H9 (cell line): ENCODE measurements around the gene ALOX12B. TPM values are rescaled to one million over a fixed set of nuclear protein-coding genes. Genes with fewer than 3 reads are reported as not detected.
"Not testable (repeated sequence)": the region's sequence is repeated elsewhere in the genome, so short reads cannot be mapped to it uniquely, and the experiment has no call there.

ENCODE experiments used
- DNase-seq: peaks from one replicate; pipeline ENCODE4 v3.0.0-alpha.2; 2017
- H2AFZ ChIP-seq: one replicate; pipeline ENCODE4 v1.6.1; 2013; ENCODE audit warnings: mild to moderate bottlenecking, low read length, control low read depth, moderate library complexity
- H2AK5ac ChIP-seq: 2 replicates; pipeline ENCODE4 v1.6.1; 2013; ENCODE audit warnings: low read length, control low read depth, mixed read lengths; ENCODE audit not compliant: insufficient read length
- H2BK120ac ChIP-seq: one replicate; pipeline ENCODE4 v1.6.1; 2013; ENCODE audit warnings: low read depth, mild to moderate bottlenecking, low read length, control low read depth, inconsistent platforms; ENCODE audit not compliant: poor library complexity, severe bottlenecking
- H2BK12ac ChIP-seq: 2 replicates; pipeline ENCODE4 v1.6.1; 2013; ENCODE audit warnings: low read length, control low read depth, mixed read lengths, low read depth; ENCODE audit not compliant: insufficient read length
- H2BK15ac ChIP-seq: 2 replicates; pipeline ENCODE4 v1.6.1; 2013; ENCODE audit warnings: low read depth, low read length, control low read depth
- H2BK20ac ChIP-seq: one replicate; pipeline ENCODE4 v1.6.1; 2013; ENCODE audit warnings: low read depth, mild to moderate bottlenecking, low read length, control low read depth, inconsistent platforms; ENCODE audit not compliant: poor library complexity, severe bottlenecking
- H2BK5ac ChIP-seq: 2 replicates; pipeline ENCODE4 v1.6.1; 2013; ENCODE audit warnings: low read length, control low read depth, mixed read lengths; ENCODE audit not compliant: insufficient read length
- H3K14ac ChIP-seq: 2 replicates; pipeline ENCODE4 v1.6.1; 2013; ENCODE audit warnings: low read length, control low read depth; ENCODE audit not compliant: insufficient read depth
- H3K18ac ChIP-seq: 2 replicates; pipeline ENCODE4 v1.6.1; 2013; ENCODE audit warnings: low read depth, mild to moderate bottlenecking, mixed read lengths, low read length, control low read depth; ENCODE audit not compliant: insufficient read length
- H3K23ac ChIP-seq: 2 replicates; pipeline ENCODE4 v1.6.1; 2013; ENCODE audit warnings: low read length, control low read depth, mixed read lengths, low read depth; ENCODE audit not compliant: insufficient read length
- H3K23me2 ChIP-seq: 2 replicates; pipeline ENCODE4 v1.6.1; 2013; ENCODE audit warnings: low read depth, mild to moderate bottlenecking, mixed read lengths, low read length, control low read depth; ENCODE audit not compliant: insufficient read length, poor library complexity, severe bottlenecking
- H3K27ac ChIP-seq: 2 replicates; pipeline ENCODE4 v1.5.1; 2013; ENCODE audit warnings: low read length, control low read depth, mixed read lengths, low read depth; ENCODE audit not compliant: insufficient read length
- H3K27me3 ChIP-seq: 2 replicates; pipeline ENCODE4 v1.6.1; 2013; ENCODE audit warnings: low read length, control low read depth, inconsistent platforms; ENCODE audit not compliant: insufficient read depth
- H3K4ac ChIP-seq: 2 replicates; pipeline ENCODE4 v1.6.1; 2013; ENCODE audit warnings: low read depth, mild to moderate bottlenecking, control low read depth, inconsistent platforms, low read length, moderate library complexity
- H3K4me1 ChIP-seq: 2 replicates; pipeline ENCODE4 v1.6.1; 2013; ENCODE audit warnings: low read length, control low read depth, inconsistent platforms; ENCODE audit not compliant: insufficient read depth
- H3K4me2 ChIP-seq: 2 replicates; pipeline ENCODE4 v1.6.1; 2013; ENCODE audit warnings: low read length, control low read depth, mixed read lengths; ENCODE audit not compliant: insufficient read length, insufficient read depth
- H3K56ac ChIP-seq: 2 replicates; pipeline ENCODE4 v1.6.1; 2013; ENCODE audit warnings: low read depth, mild to moderate bottlenecking, mixed read lengths, low read length, control low read depth; ENCODE audit not compliant: insufficient read length
- H3K79me1 ChIP-seq: 2 replicates; pipeline ENCODE4 v1.6.1; 2013; ENCODE audit warnings: low read depth, mild to moderate bottlenecking, moderate library complexity, low read length, control low read depth, inconsistent platforms; ENCODE audit not compliant: insufficient read depth, poor library complexity, severe bottlenecking
- H3K79me2 ChIP-seq: 2 replicates; pipeline ENCODE4 v1.6.1; 2013; ENCODE audit warnings: low read length, control low read depth, inconsistent platforms; ENCODE audit not compliant: insufficient read depth
- H3K9ac ChIP-seq: 2 replicates; pipeline ENCODE4 v1.6.1; 2013; ENCODE audit warnings: low read length, control low read depth, mixed read lengths; ENCODE audit not compliant: insufficient read length; ENCODE audit errors: extremely low read depth
- H3K9me3 ChIP-seq: one replicate; pipeline ENCODE4 v1.6.1; 2013; ENCODE audit warnings: low read depth, low read length, inconsistent platforms; ENCODE audit not compliant: control insufficient read depth
- H3T11ph ChIP-seq: one replicate; pipeline ENCODE4 v1.6.1; 2013; ENCODE audit warnings: mild to moderate bottlenecking, low read length, control low read depth, inconsistent platforms
- H4K20me1 ChIP-seq: one replicate; pipeline ENCODE4 v1.6.1; 2013; ENCODE audit not compliant: control insufficient read depth, insufficient read length, insufficient read depth
- H4K5ac ChIP-seq: 2 replicates; pipeline ENCODE4 v1.6.1; 2013; ENCODE audit warnings: low read depth, mild to moderate bottlenecking, mixed read lengths, low read length, control low read depth; ENCODE audit not compliant: insufficient read length
- H4K8ac ChIP-seq: replicated peaks from 2 replicates; pipeline ENCODE4 v1.6.1; 2013; ENCODE audit warnings: low read length, control low read depth, mixed read lengths, low read depth; ENCODE audit not compliant: insufficient read length
- H4K91ac ChIP-seq: 2 replicates; pipeline ENCODE4 v1.6.1; 2013; ENCODE audit warnings: low read depth, mild to moderate bottlenecking, moderate library complexity, mixed read lengths, low read length, control low read depth; ENCODE audit not compliant: insufficient read length
- H3K27ac Mint-ChIP-seq, 3 experiments: 2 replicates in 2 of 3; 3 replicates in 1 of 3; pipeline ENCODE4 v1.8.0; 2020 to 2021; ENCODE audit warnings: mixed read lengths in 3 of 3, mild to moderate bottlenecking in 1 of 3, moderate library complexity in 1 of 3
- H3K27me3 Mint-ChIP-seq: 2 replicates; pipeline ENCODE4 v1.8.0; 2021; ENCODE audit warnings: low read depth, mild to moderate bottlenecking, moderate library complexity, mixed read lengths
- H3K36me3 Mint-ChIP-seq, 3 experiments: 2 replicates in 2 of 3; 3 replicates in 1 of 3; pipeline ENCODE4 v1.8.0; 2020 to 2021; ENCODE audit warnings: low read depth in 3 of 3, mixed read lengths in 3 of 3; ENCODE audit not compliant: insufficient read depth in 1 of 3
- H3K4me1 Mint-ChIP-seq, 2 experiments: 2 replicates each; pipeline ENCODE4 v1.8.0; 2020; ENCODE audit warnings: mixed read lengths in 2 of 2
- H3K4me3 Mint-ChIP-seq, 2 experiments: 2 replicates in 1 of 2; 3 replicates in 1 of 2; pipeline ENCODE4 v1.8.0; 2020 to 2021; ENCODE audit warnings: mild to moderate bottlenecking in 2 of 2, mixed read lengths in 2 of 2, moderate library complexity in 1 of 2
- H3K9me3 Mint-ChIP-seq, 2 experiments: 2 replicates in 1 of 2; 3 replicates in 1 of 2; pipeline ENCODE4 v1.8.0; 2020; ENCODE audit warnings: mild to moderate bottlenecking in 2 of 2, mixed read lengths in 2 of 2, moderate library complexity in 1 of 2
- WGBS: extraction: QIAGEN DNeasy Blood & Tissue Kit; methylation state at CpG from one replicate; pipeline ENCODE4 v1.1.7; 2013; ENCODE audit warnings: missing lambda C conversion rate, low lambda C conversion rate, mixed read lengths; ENCODE audit not compliant: insufficient read length; ENCODE audit errors: extremely low coverage; 5-methylcytosine and 5-hydroxymethylcytosine counted together
- total RNA-seq: library from RNA; stranded (reverse); gene quantifications from 2 replicates; pipeline ENCODE4 v1.2.1, GENCODE V29; 2021
- TF ChIP-seq, protein P1 (sequence below): fragments of 200-600 bp; sonication (generic); conservative IDR thresholded peaks from 3 replicates; pipeline ENCODE4 v1.8.0; 2021; ENCODE audit warnings: antibody characterized with exemption, mild to moderate bottlenecking

ALOX12B gene
- total RNA-seq, 1 experiment from 2014 or later = 1.2 TPM

DNA sequence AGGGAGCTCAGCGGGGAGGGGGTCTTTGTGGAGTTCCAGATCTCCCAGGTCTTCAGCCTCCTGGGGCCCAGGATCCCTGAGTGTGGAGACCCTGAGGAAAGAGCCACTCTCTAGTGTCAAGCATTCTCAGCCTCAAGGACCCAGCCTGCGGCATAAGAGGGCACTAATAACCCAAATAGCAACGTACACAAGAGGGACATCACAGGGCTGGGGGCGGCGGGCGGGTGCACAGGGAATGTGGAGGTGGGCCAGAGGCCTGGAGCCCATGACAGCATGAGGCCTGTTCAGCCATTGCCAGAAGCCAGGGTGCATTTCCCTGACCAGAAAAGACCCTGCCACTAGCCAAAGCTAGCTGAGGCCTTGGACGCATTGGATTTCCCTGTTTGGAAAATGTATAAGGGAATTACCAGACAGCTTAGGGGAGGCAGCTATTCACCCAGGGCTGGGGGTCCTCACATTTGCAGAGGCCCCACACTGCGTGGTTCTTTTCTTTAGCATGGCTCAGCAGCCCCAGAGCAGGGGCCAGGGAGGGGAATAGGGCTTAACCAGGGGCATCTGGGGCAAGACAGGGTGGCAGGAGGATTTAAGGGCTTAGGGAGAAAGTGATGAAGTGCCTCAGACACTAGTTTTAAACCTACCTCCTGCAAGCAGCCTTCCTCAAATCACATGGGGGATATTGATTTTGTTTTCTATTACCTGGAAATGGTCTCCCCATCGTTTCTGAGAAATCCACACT, 62.2 kb downstream of the ALOX12B start:
- Histone ChIP-seq H4K5ac (no peak overlapping the region), H2BK12ac (no peak overlapping the region), H4K20me1 (no peaks in the 10 kb centered on the region), H3K23ac (no peak overlapping the region), H3K79me1 (no peaks in the 10 kb centered on the region), H3K14ac (no peak overlapping the region), H4K8ac (no peak overlapping the region), H2BK5ac (no peak overlapping the region), H3K9ac (no peak overlapping the region), H3K9me3 (no peaks in the 10 kb centered on the region), H3K18ac (no peak overlapping the region), H2BK120ac (no peak overlapping the region), H2AFZ (no peak overlapping the region), H3K27ac (no peak overlapping the region), H3K4me2 (no peak overlapping the region), H3T11ph (no peak overlapping the region), H3K27me3 (no peaks in the 10 kb centered on the region), H2AK5ac (no peak overlapping the region), H2BK20ac (no peak overlapping the region), H2BK15ac (no peak overlapping the region), H4K91ac (no peak overlapping the region), H3K23me2 (no peaks in the 10 kb centered on the region), H3K4me1 (no peaks in the 10 kb centered on the region), H3K4ac (no peak overlapping the region), H3K79me2 (no peaks in the 10 kb centered on the region), H3K56ac (no peak overlapping the region)
- Mint-ChIP-seq H3K4me3 (no peak overlapping the region), H3K36me3 (no peaks in the 10 kb centered on the region), H3K27me3 (peaks cover 21% of the 10 kb centered on the region), H3K27ac (peak overlapping the region in 1 of 3 experiments; percentile 70; a peak in 1 of 7 replicates), H3K4me1 (peaks cover 3 to 9% of the 10 kb centered on the region in 2 experiments; a peak in 3 of 4 replicates), H3K9me3 (no peaks in the 10 kb centered on the region; a peak in 1 of 5 replicates)
- DNase-seq = peak; percentile 26
- no CpG with 5 or more reads among the region's 9 CpGs for WGBS
- TF ChIP-seq, protein P1, sequence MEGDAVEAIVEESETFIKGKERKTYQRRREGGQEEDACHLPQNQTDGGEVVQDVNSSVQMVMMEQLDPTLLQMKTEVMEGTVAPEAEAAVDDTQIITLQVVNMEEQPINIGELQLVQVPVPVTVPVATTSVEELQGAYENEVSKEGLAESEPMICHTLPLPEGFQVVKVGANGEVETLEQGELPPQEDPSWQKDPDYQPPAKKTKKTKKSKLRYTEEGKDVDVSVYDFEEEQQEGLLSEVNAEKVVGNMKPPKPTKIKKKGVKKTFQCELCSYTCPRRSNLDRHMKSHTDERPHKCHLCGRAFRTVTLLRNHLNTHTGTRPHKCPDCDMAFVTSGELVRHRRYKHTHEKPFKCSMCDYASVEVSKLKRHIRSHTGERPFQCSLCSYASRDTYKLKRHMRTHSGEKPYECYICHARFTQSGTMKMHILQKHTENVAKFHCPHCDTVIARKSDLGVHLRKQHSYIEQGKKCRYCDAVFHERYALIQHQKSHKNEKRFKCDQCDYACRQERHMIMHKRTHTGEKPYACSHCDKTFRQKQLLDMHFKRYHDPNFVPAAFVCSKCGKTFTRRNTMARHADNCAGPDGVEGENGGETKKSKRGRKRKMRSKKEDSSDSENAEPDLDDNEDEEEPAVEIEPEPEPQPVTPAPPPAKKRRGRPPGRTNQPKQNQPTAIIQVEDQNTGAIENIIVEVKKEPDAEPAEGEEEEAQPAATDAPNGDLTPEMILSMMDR = no peak

DNA sequence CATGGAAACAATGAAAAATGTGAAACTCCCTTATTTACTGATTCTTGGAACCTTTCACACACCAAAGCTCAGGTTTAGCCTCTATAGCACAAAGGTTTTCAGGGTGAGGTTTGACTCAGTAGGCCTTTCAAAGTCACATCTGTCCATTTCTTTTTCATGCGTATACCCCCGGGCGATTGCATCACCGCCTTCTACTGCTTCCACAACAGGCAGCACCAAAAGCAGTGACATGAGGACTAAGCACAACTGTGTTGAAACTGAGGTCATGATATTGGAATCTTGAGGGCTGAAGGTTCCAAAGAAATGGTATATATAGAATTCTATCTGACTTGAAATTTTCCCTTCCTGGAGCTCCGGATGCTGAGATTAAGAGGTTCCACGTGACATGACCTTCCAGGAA, 63.4 kb downstream of the ALOX12B start:
- peaks cover 18% of the 10 kb centered on the region for H3K27me3 Mint-ChIP-seq
- not testable (repeated sequence) for H3K56ac ChIP-seq, H3T11ph ChIP-seq, H4K8ac ChIP-seq, DNase-seq, H3K18ac ChIP-seq, H3K4ac ChIP-seq, H3K4me1 ChIP-seq, H2AK5ac ChIP-seq, H2BK12ac ChIP-seq, H3K4me2 ChIP-seq, H3K27ac Mint-ChIP-seq, H4K91ac ChIP-seq, H3K79me2 ChIP-seq, H3K79me1 ChIP-seq, H2BK120ac ChIP-seq, H3K23ac ChIP-seq, H4K20me1 ChIP-seq, H2BK20ac ChIP-seq, H3K27me3 ChIP-seq, H3K9me3 ChIP-seq, H3K9ac ChIP-seq, H3K27ac ChIP-seq, H4K5ac ChIP-seq, H3K4me3 Mint-ChIP-seq, H2BK15ac ChIP-seq, H3K14ac ChIP-seq, H3K9me3 Mint-ChIP-seq, H3K36me3 Mint-ChIP-seq, H2AFZ ChIP-seq, H3K23me2 ChIP-seq, H3K4me1 Mint-ChIP-seq, H2BK5ac ChIP-seq
- WGBS = no CpG with 5 or more reads among the region's 6 CpGs
